Neural cell (in vitro differentiated cells): Measurements from ENCODE around the gene CREBRF. TPM values are rescaled to one million over a fixed set of nuclear protein-coding genes. Genes with fewer than 3 reads are reported as not detected.

Source experiments
- H2AFZ ChIP-seq: fragments of 200-600, 300-800 bp; sonication (generic), shearing (Covaris generic); 2 replicates; pipeline ENCODE4 v1.6.0; 2014; ENCODE audit warnings: low read depth, mild to moderate bottlenecking, antibody characterized with exemption, low read length, moderate library complexity
- H3F3A ChIP-seq: fragments of 200-600 bp; shearing (Covaris generic); 2 replicates; pipeline ENCODE4 v1.6.1; 2016; ENCODE audit warnings: mild to moderate bottlenecking, moderate library complexity, mixed read lengths, antibody characterized with exemption, low read length; ENCODE audit not compliant: insufficient read depth, poor library complexity, severe bottlenecking
- H3K27ac ChIP-seq: fragments of 200-600, 300-800 bp; sonication (generic), shearing (Covaris generic); 2 replicates; pipeline ENCODE4 v1.5.1; 2014; ENCODE audit warnings: mild to moderate bottlenecking, low read length, moderate library complexity
- H3K27me3 ChIP-seq: fragments of 300-800, 200-600 bp; sonication (generic), shearing (Covaris generic); 2 replicates; pipeline ENCODE4 v1.6.0; 2014; ENCODE audit warnings: mild to moderate bottlenecking, low read depth, low read length, moderate library complexity; ENCODE audit not compliant: insufficient read depth
- H3K36me3 ChIP-seq: fragments of 300-800, 200-600 bp; sonication (generic), shearing (Covaris generic); 2 replicates; pipeline ENCODE4 v1.5.1; 2014; ENCODE audit warnings: mild to moderate bottlenecking, antibody characterized with exemption, low read length, moderate library complexity; ENCODE audit not compliant: insufficient read depth
- H3K4me2 ChIP-seq: fragments of 300-800, 200-600 bp; sonication (generic), shearing (Covaris generic); 2 replicates; pipeline ENCODE4 v1.6.0; 2014; ENCODE audit warnings: mild to moderate bottlenecking, low read length
- H3K4me3 ChIP-seq: fragments of 300-800, 200-600 bp; sonication (generic), shearing (Covaris generic); 2 replicates; pipeline ENCODE4 v1.5.1; 2014; ENCODE audit warnings: mild to moderate bottlenecking, low read length, moderate library complexity
- H3K79me2 ChIP-seq: fragments of 200-600 bp; shearing (Covaris generic); replicated peaks from 2 replicates; pipeline ENCODE4 v1.6.0; 2014; ENCODE audit warnings: mild to moderate bottlenecking, low read length, moderate library complexity; ENCODE audit not compliant: insufficient read depth
- H3K9ac ChIP-seq: fragments of 300-800, 200-600 bp; sonication (generic), shearing (Covaris generic); 2 replicates; pipeline ENCODE4 v1.6.1; 2016; ENCODE audit warnings: mild to moderate bottlenecking, low read length, mixed read lengths
- H3K9me2 ChIP-seq: fragments of 200-600 bp; shearing (Covaris generic); 2 replicates; pipeline ENCODE4 v1.6.1; 2016; ENCODE audit warnings: mild to moderate bottlenecking, low read length, mixed read lengths; ENCODE audit not compliant: insufficient read depth
- H3K9me3 ChIP-seq: fragments of 200-600, 300-800 bp; sonication (generic), shearing (Covaris generic); 2 replicates; pipeline ENCODE4 v1.6.1; 2016; ENCODE audit warnings: mild to moderate bottlenecking, mixed run types, low read length, moderate library complexity, mixed read lengths
- H4K20me1 ChIP-seq: fragments of 200-600 bp; shearing (Covaris generic); 2 replicates; pipeline ENCODE4 v1.6.1; 2016; ENCODE audit warnings: mild to moderate bottlenecking, mixed run types; ENCODE audit not compliant: insufficient read depth
- EP300 ChIP-seq: fragments of 450-650 bp; conservative IDR thresholded peaks from 2 replicates; pipeline ENCODE4 v1.6.1; 2014; ENCODE audit warnings: antibody characterized with exemption, mild to moderate bottlenecking, moderate library complexity; ENCODE audit not compliant: poor library complexity, severe bottlenecking
- EZH2 ChIP-seq: fragments of 200-600, 300-800 bp; shearing (Covaris generic), sonication (generic); IDR thresholded peaks from 2 replicates; pipeline ENCODE4 v1.6.1; 2014; ENCODE audit warnings: antibody characterized with exemption, low read length, borderline replicate concordance, mild to moderate bottlenecking; ENCODE audit not compliant: insufficient read depth, poor library complexity, severe bottlenecking
- MXI1 ChIP-seq: fragments of 450-650 bp; conservative IDR thresholded peaks from 2 replicates; pipeline ENCODE4 v1.6.1; 2014; ENCODE audit warnings: antibody characterized with exemption, mild to moderate bottlenecking; ENCODE audit not compliant: poor library complexity, severe bottlenecking
- POLR2AphosphoS5 ChIP-seq: IDR thresholded peaks from 2 replicates; pipeline ENCODE4 v1.6.1; 2012
- RAD21 ChIP-seq: fragments of 450-650 bp; conservative IDR thresholded peaks from 2 replicates; pipeline ENCODE4 v1.6.1; 2014; ENCODE audit warnings: antibody characterized with exemption, mild to moderate bottlenecking, moderate library complexity
- REST ChIP-seq: IDR thresholded peaks from 2 replicates; pipeline ENCODE4 v1.6.1; 2012; ENCODE audit warnings: borderline replicate concordance
- SMC3 ChIP-seq: fragments of 450-650 bp; conservative IDR thresholded peaks from 2 replicates; pipeline ENCODE4 v1.6.1; 2014; ENCODE audit warnings: antibody characterized with exemption, mild to moderate bottlenecking, moderate library complexity; ENCODE audit not compliant: poor library complexity
- TAF1 ChIP-seq: IDR thresholded peaks from 2 replicates; pipeline ENCODE4 v1.6.1; 2012; ENCODE audit warnings: low read depth
- polyA plus RNA-seq: library from polyadenylated mRNA; depleted of rRNA; stranded (reverse); fragments of >200 nt; gene quantifications from 2 replicates; pipeline ENCODE4 v1.2.3, GENCODE V29; 2014
- TF ChIP-seq, protein P1 (sequence below): fragments of 450-650 bp; IDR thresholded peaks from 2 replicates; pipeline ENCODE4 v1.5.1; 2014; ENCODE audit warnings: antibody characterized with exemption, mild to moderate bottlenecking, moderate library complexity; ENCODE audit not compliant: poor library complexity, severe bottlenecking

Gene CREBRF
- polyA plus RNA-seq, 1 donor from 2014 or later = 9.3 TPM

GRCh38 chr5:173144200-173145176 lies 88.3 kb downstream of the CREBRF start, which contains the start of gene BNIP1:
BNIP1 (plus strand) TSS chr5:173144531; CDS start chr5:173144546, 15 bp downstream.
- Histone ChIP-seq H4K20me1 (no peaks in the 10 kb centered on the region), H3K79me2 (no peaks in the 10 kb centered on the region), H2AFZ (peak within 1 kb of the TSS; percentile 100), H3K4me3 (peak within 1 kb of the TSS; percentile 100), H3K36me3 (no peaks in the 10 kb centered on the region), H3K27ac (peak within 1 kb of the TSS; percentile 84), H3F3A (no peaks in the 10 kb centered on the region), H3K4me2 (peak within 1 kb of the TSS; percentile 90), H3K9me2 (no peaks in the 10 kb centered on the region), H3K9me3 (no peaks in the 10 kb centered on the region), H3K27me3 (no peaks in the 10 kb centered on the region), H3K9ac (peak within 1 kb of the TSS; percentile 90)
- TF ChIP-seq EP300 (no peak), TAF1 (peak; percentile 42), EZH2 (no peak), SMC3 (peak; percentile 64), MXI1 (peak; percentile 93), POLR2AphosphoS5 (peak; percentile 78), RAD21 (peak; percentile 54), REST (peak; percentile 73)
- TF ChIP-seq, protein P1, sequence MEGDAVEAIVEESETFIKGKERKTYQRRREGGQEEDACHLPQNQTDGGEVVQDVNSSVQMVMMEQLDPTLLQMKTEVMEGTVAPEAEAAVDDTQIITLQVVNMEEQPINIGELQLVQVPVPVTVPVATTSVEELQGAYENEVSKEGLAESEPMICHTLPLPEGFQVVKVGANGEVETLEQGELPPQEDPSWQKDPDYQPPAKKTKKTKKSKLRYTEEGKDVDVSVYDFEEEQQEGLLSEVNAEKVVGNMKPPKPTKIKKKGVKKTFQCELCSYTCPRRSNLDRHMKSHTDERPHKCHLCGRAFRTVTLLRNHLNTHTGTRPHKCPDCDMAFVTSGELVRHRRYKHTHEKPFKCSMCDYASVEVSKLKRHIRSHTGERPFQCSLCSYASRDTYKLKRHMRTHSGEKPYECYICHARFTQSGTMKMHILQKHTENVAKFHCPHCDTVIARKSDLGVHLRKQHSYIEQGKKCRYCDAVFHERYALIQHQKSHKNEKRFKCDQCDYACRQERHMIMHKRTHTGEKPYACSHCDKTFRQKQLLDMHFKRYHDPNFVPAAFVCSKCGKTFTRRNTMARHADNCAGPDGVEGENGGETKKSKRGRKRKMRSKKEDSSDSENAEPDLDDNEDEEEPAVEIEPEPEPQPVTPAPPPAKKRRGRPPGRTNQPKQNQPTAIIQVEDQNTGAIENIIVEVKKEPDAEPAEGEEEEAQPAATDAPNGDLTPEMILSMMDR = peak; percentile 96

DNA sequence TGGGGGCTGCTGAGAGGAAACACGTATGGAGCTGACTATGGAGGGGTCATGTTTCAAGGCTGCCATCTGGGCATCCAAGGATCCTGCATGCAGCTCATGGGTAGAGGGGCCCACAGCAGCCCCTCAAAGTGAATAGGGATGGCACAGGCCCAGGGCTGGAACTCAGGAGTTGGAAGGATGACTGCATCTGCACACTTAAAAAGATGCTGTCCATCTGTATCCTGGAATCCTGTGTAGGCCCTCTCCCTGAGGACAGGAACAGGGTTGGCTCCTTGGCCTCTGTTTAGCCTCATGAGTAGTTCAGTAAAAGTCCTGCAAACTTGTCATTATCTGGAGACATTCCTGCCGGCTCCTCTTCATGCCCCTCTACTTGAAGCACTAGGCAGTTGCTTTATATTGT lies 92.2 kb downstream of the CREBRF start:
- no peaks in the 10 kb centered on the region for H4K20me1 ChIP-seq
- no peaks in the 10 kb centered on the region for H3K27me3 ChIP-seq
- H3K9ac ChIP-seq = no peak overlapping the region
- no peak overlapping the region for H3K4me3 ChIP-seq
- H3K9me3 ChIP-seq = no peaks in the 10 kb centered on the region
- no peaks in the 10 kb centered on the region for H3K36me3 ChIP-seq
- H3K27ac ChIP-seq = no peak overlapping the region
- TF ChIP-seq, protein P1 = no peak
- TF ChIP-seq TAF1 (no peak), REST (no peak), MXI1 (no peak), POLR2AphosphoS5 (no peak), RAD21 (no peak), EZH2 (no peak), SMC3 (no peak), EP300 (no peak)
- H3K9me2 ChIP-seq = no peaks in the 10 kb centered on the region
- H3K4me2 ChIP-seq = no peak overlapping the region
- H2AFZ ChIP-seq = no peak overlapping the region
- no peaks in the 10 kb centered on the region for H3K79me2 ChIP-seq
- no peaks in the 10 kb centered on the region for H3F3A ChIP-seq
